Trophoblast cell (in vitro differentiated cells and primary cell): ENCODE results near the gene CACNA1F.

Source experiments
- DNase-seq, 2 donors: peaks; one replicate each; pipeline ENCODE4 v3.0.0-alpha.2; 2016
- H2AFZ ChIP-seq: 2 replicates; pipeline ENCODE4 v1.6.1; 2013; ENCODE audit warnings: low read length, moderate library complexity, mild to moderate bottlenecking; ENCODE audit not compliant: insufficient read depth, poor library complexity
- H2AK5ac ChIP-seq: 2 replicates; pipeline ENCODE4 v1.6.1; 2013; ENCODE audit warnings: mild to moderate bottlenecking, low read length
- H2BK120ac ChIP-seq: 2 replicates; pipeline ENCODE4 v1.6.1; 2013; ENCODE audit warnings: low read length, mild to moderate bottlenecking, moderate library complexity; ENCODE audit not compliant: insufficient read depth, poor library complexity
- H2BK12ac ChIP-seq: 2 replicates; pipeline ENCODE4 v1.6.1; 2013; ENCODE audit warnings: mild to moderate bottlenecking, low read length, moderate library complexity
- H2BK5ac ChIP-seq: 2 replicates; pipeline ENCODE4 v1.6.1; 2013; ENCODE audit warnings: low read length, low read depth, moderate library complexity, mild to moderate bottlenecking; ENCODE audit not compliant: poor library complexity
- H3K14ac ChIP-seq: 2 replicates; pipeline ENCODE4 v1.6.1; 2013; ENCODE audit warnings: mild to moderate bottlenecking, low read length
- H3K18ac ChIP-seq: 2 replicates; pipeline ENCODE4 v1.6.1; 2013; ENCODE audit warnings: mild to moderate bottlenecking, low read length
- H3K23ac ChIP-seq: 2 replicates; pipeline ENCODE4 v1.6.1; 2013; ENCODE audit warnings: low read length
- H3K27ac ChIP-seq: 2 replicates; pipeline ENCODE4 v1.5.1; 2013; ENCODE audit warnings: low read depth, mild to moderate bottlenecking, inconsistent platforms, low read length, moderate library complexity
- H3K27me3 ChIP-seq: 2 replicates; pipeline ENCODE4 v1.6.1; 2013; ENCODE audit warnings: inconsistent platforms, mild to moderate bottlenecking, low read length, moderate library complexity; ENCODE audit not compliant: insufficient read depth
- H3K36me3 ChIP-seq, 2 experiments: 1 replicate in 1 of 2; 2 replicates in 1 of 2; pipeline ENCODE4 v1.6.1; 2013; ENCODE audit warnings: low read length in 2 of 2, mild to moderate bottlenecking in 2 of 2, moderate library complexity in 1 of 2; ENCODE audit not compliant: insufficient read depth in 2 of 2, control insufficient read depth in 1 of 2
- H3K4ac ChIP-seq: 2 replicates; pipeline ENCODE4 v1.6.1; 2013; ENCODE audit warnings: low read depth, mild to moderate bottlenecking, low read length, moderate library complexity
- H3K4me1 ChIP-seq, 2 experiments: 1 replicate in 1 of 2; 2 replicates in 1 of 2; pipeline ENCODE4 v1.6.1; 2013; ENCODE audit warnings: low read length in 2 of 2, mild to moderate bottlenecking in 2 of 2, moderate library complexity in 1 of 2; ENCODE audit not compliant: insufficient read depth in 2 of 2, control insufficient read depth in 1 of 2
- H3K4me2 ChIP-seq: 2 replicates; pipeline ENCODE4 v1.6.1; 2013; ENCODE audit warnings: inconsistent platforms, mild to moderate bottlenecking, low read length, moderate library complexity
- H3K4me3 ChIP-seq: 2 replicates; pipeline ENCODE4 v1.5.1; 2013; ENCODE audit warnings: mild to moderate bottlenecking, low read depth, low read length, inconsistent platforms
- H3K79me1 ChIP-seq: one replicate; pipeline ENCODE4 v1.6.1; 2013; ENCODE audit warnings: low read length
- H3K79me2 ChIP-seq: 2 replicates; pipeline ENCODE4 v1.6.1; 2013; ENCODE audit warnings: low read length, mild to moderate bottlenecking; ENCODE audit not compliant: control insufficient read depth, insufficient read depth, poor library complexity
- H3K9ac ChIP-seq: 2 replicates; pipeline ENCODE4 v1.6.1; 2013; ENCODE audit warnings: mild to moderate bottlenecking, low read length
- H3K9me3 ChIP-seq: 2 replicates; pipeline ENCODE4 v1.6.1; 2013; ENCODE audit warnings: low read depth, mild to moderate bottlenecking, control low read depth, inconsistent platforms, low read length; ENCODE audit not compliant: insufficient read depth
- H4K12ac ChIP-seq: 2 replicates; pipeline ENCODE4 v1.6.1; 2013; ENCODE audit warnings: low read depth, mild to moderate bottlenecking, low read length, moderate library complexity
- H4K8ac ChIP-seq: 2 replicates; pipeline ENCODE4 v1.6.1; 2013; ENCODE audit warnings: low read depth, mild to moderate bottlenecking, low read length, moderate library complexity
- H4K91ac ChIP-seq: one replicate; pipeline ENCODE4 v1.6.1; 2013; ENCODE audit warnings: low read depth, mild to moderate bottlenecking, low read length, moderate library complexity
- WGBS: extraction: QIAGEN DNeasy Blood & Tissue Kit; methylation state at CpG from one replicate; pipeline ENCODE4 v1.1.7; 2013; ENCODE audit warnings: missing lambda C conversion rate; ENCODE audit not compliant: insufficient read length, insufficient coverage; ENCODE audit errors: extremely low coverage; 5-methylcytosine and 5-hydroxymethylcytosine counted together

The CACNA1F gene

GRCh38 chrX:49243166-49243565, 10.0 kb upstream of the CACNA1F start:
- peak overlapping the region; percentile 36 for H4K12ac ChIP-seq
- H2AK5ac ChIP-seq: no peak overlapping the region

GRCh38 chrX:49242545-49243066, 9.5 kb upstream of the CACNA1F start:
- Histone ChIP-seq H3K27ac (no peak overlapping the region), H4K91ac (no peak overlapping the region), H3K23ac (no peak overlapping the region), H3K18ac (no peak overlapping the region), H3K9me3 (no peaks in the 10 kb centered on the region), H2BK5ac (no peak overlapping the region), H3K4me2 (no peak overlapping the region), H2AK5ac (no peak overlapping the region), H3K79me1 (no peaks in the 10 kb centered on the region), H2BK12ac (no peak overlapping the region), H3K4me3 (no peak overlapping the region), H2BK120ac (no peak overlapping the region), H3K9ac (no peak overlapping the region), H2AFZ (no peak overlapping the region), H3K14ac (no peak overlapping the region), H3K27me3 (no peaks in the 10 kb centered on the region), H3K4me1 (no peaks in the 10 kb centered on the region), H4K8ac (no peak overlapping the region), H3K79me2 (no peaks in the 10 kb centered on the region), H4K12ac (no peak overlapping the region), H3K4ac (no peak overlapping the region), H3K36me3 (peaks cover 17 to 24% of the 10 kb centered on the region in 2 experiments)
- DNase-seq: no peak
- WGBS: no CpG with 5 or more reads among the region's 12 CpGs

More at GRCh38 chrX:49243166-49243565, 10.0 kb upstream of the CACNA1F start:
- Histone ChIP-seq H3K23ac (no peak overlapping the region), H3K4me2 (no peak overlapping the region), H3K18ac (no peak overlapping the region), H3K27ac (no peak overlapping the region), H4K8ac (no peak overlapping the region), H3K27me3 (no peaks in the 10 kb centered on the region), H3K4me3 (no peak overlapping the region), H4K91ac (no peak overlapping the region), H2BK12ac (no peak overlapping the region), H3K79me2 (no peaks in the 10 kb centered on the region), H2BK120ac (no peak overlapping the region), H3K9ac (no peak overlapping the region), H3K9me3 (no peaks in the 10 kb centered on the region), H2AFZ (no peak overlapping the region), H3K36me3 (peaks cover 17 to 26% of the 10 kb centered on the region in 2 experiments), H3K4ac (no peak overlapping the region), H3K4me1 (no peaks in the 10 kb centered on the region), H2BK5ac (no peak overlapping the region), H3K79me1 (no peaks in the 10 kb centered on the region), H3K14ac (no peak overlapping the region)
- no CpG with 5 or more reads among the region's 12 CpGs for WGBS
- DNase-seq: no peak

- Histone ChIP-seq H3K36me3 (peaks cover 8 to 10% of the 10 kb centered on the region in 2 experiments), H3K14ac (no peak overlapping the region), H3K4me1 (no peaks in the 10 kb centered on the region), H2AK5ac (no peak overlapping the region), H3K23ac (no peak overlapping the region), H2BK12ac (no peak overlapping the region), H3K4ac (no peak overlapping the region), H4K12ac (no peak overlapping the region), H3K27ac (no peak overlapping the region), H3K4me2 (no peak overlapping the region), H3K79me1 (peaks cover 4% of the 10 kb centered on the region), H4K8ac (no peak overlapping the region), H3K79me2 (peaks cover 2% of the 10 kb centered on the region), H4K91ac (no peak overlapping the region), H2AFZ (no peak overlapping the region), H3K9ac (no peak overlapping the region), H3K27me3 (no peaks in the 10 kb centered on the region), H2BK120ac (no peak overlapping the region), H3K18ac (no peak overlapping the region), H3K4me3 (no peak overlapping the region), H2BK5ac (no peak overlapping the region), H3K9me3 (no peaks in the 10 kb centered on the region)
- no CpG with 5 or more reads among the region's 7 CpGs for WGBS
- no peak for DNase-seq
These were observed 5.6 kb upstream of the CACNA1F start for GRCh38 chrX:49238735-49239134.

GRCh38 chrX:49237060-49237459, 3.9 kb upstream of the CACNA1F start:
- H3K27ac ChIP-seq: no peak overlapping the region
- peak in 1 of 2 donors; percentile 0 for DNase-seq
- no peak overlapping the region for H4K91ac ChIP-seq
- H3K27me3 ChIP-seq: no peaks in the 10 kb centered on the region
- H2BK12ac ChIP-seq: no peak overlapping the region
- H2BK120ac ChIP-seq: no peak overlapping the region
- H3K9me3 ChIP-seq: no peaks in the 10 kb centered on the region
- no peak overlapping the region for H2AFZ ChIP-seq
- no peak overlapping the region for H3K4ac ChIP-seq
- H4K8ac ChIP-seq: no peak overlapping the region
- H4K12ac ChIP-seq: no peak overlapping the region
- no peak overlapping the region for H3K4me2 ChIP-seq
- H3K18ac ChIP-seq: no peak overlapping the region
- H3K36me3 ChIP-seq: peaks cover 0 to 2% of the 10 kb centered on the region in 2 experiments
- H3K4me3 ChIP-seq: no peak overlapping the region
- H3K79me1 ChIP-seq: peaks cover 4% of the 10 kb centered on the region
- no peak overlapping the region for H3K23ac ChIP-seq
- H3K14ac ChIP-seq: no peak overlapping the region
- WGBS: no CpG with 5 or more reads among the region's 9 CpGs
- H3K79me2 ChIP-seq: peaks cover 2% of the 10 kb centered on the region
- no peak overlapping the region for H2BK5ac ChIP-seq
- H3K9ac ChIP-seq: no peak overlapping the region
- no peaks in the 10 kb centered on the region for H3K4me1 ChIP-seq
- H2AK5ac ChIP-seq: no peak overlapping the region
